ENCODE measurements around the gene CHCHD6. TPM values are rescaled to one million over a fixed set of nuclear protein-coding genes. Genes with fewer than 3 reads are reported as not detected.

CHCHD6 gene
- total RNA-seq, 4 donors from 2014 or later, result 2.0 to 11.5 (median 10.0) TPM

- TF ChIP-seq, protein P1, sequence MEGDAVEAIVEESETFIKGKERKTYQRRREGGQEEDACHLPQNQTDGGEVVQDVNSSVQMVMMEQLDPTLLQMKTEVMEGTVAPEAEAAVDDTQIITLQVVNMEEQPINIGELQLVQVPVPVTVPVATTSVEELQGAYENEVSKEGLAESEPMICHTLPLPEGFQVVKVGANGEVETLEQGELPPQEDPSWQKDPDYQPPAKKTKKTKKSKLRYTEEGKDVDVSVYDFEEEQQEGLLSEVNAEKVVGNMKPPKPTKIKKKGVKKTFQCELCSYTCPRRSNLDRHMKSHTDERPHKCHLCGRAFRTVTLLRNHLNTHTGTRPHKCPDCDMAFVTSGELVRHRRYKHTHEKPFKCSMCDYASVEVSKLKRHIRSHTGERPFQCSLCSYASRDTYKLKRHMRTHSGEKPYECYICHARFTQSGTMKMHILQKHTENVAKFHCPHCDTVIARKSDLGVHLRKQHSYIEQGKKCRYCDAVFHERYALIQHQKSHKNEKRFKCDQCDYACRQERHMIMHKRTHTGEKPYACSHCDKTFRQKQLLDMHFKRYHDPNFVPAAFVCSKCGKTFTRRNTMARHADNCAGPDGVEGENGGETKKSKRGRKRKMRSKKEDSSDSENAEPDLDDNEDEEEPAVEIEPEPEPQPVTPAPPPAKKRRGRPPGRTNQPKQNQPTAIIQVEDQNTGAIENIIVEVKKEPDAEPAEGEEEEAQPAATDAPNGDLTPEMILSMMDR (IDR thresholded peaks at IDR 0.05; ENCODE audit: low read depth), result no peak
Measured at GRCh38 chr3:126925411-126926171, 221.6 kb downstream of the CHCHD6 start.

GRCh38 chr3:126926684-126927400 is 222.8 kb downstream of the CHCHD6 start:
- TF ChIP-seq, protein P1 (IDR thresholded peaks at IDR 0.05; ENCODE audit: low read depth), result no peak

- TF ChIP-seq, protein P1 (IDR thresholded peaks at IDR 0.05; ENCODE audit: low read depth), result no peak
Measured at GRCh38 chr3:126927401-126927750, 223.3 kb downstream of the CHCHD6 start.

DNA sequence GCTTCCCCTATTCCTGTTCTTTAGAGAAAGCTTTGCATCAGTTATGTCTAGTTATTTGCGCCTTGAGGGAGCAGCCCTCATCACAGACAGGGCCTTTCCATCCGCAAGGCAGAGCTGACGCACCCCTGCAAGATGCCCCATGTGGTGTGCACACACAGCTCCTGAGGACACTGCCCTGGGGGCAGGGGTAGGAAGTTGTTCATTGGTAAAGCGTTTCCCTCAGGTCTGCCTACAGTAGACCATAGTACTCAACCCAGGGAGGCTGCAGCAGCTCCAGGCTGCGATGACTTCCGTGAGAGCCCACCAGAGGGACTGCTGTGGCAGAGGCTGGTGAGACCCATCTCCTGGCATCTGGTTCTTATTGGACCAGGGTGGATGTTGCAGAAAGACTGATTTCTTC is 223.8 kb downstream of the CHCHD6 start:
- TF ChIP-seq, protein P1 (IDR thresholded peaks at IDR 0.05; ENCODE audit: low read depth), result no peak

DNA sequence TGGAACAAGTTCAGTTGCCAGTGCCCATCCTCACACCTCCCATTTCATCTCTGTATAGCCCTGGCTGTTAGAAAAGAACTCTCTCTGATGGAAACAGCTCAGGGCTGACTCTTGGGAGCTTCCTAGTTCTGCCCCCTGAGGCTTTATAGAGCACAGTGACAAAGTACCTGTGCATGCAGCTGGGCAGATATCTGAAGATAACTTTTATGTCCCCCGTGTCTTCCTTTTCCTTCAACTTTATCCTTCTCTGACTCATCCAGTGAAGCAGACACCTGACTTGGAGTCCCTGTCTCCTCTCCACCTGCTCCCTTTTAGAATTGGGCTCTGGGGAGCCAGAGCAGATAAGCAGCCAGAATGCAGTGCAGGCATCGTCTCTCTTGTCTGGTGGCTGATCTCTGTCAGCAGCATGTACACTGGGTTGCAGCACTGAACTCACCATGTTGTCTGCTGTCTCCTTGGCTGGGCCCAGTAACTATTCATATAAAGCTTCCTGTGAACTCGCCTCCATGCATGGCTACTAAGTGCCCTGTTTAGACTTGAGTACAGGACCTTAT is 225.0 kb downstream of the CHCHD6 start:
- TF ChIP-seq, protein P1 (IDR thresholded peaks at IDR 0.05; ENCODE audit: low read depth), result no peak

DNA sequence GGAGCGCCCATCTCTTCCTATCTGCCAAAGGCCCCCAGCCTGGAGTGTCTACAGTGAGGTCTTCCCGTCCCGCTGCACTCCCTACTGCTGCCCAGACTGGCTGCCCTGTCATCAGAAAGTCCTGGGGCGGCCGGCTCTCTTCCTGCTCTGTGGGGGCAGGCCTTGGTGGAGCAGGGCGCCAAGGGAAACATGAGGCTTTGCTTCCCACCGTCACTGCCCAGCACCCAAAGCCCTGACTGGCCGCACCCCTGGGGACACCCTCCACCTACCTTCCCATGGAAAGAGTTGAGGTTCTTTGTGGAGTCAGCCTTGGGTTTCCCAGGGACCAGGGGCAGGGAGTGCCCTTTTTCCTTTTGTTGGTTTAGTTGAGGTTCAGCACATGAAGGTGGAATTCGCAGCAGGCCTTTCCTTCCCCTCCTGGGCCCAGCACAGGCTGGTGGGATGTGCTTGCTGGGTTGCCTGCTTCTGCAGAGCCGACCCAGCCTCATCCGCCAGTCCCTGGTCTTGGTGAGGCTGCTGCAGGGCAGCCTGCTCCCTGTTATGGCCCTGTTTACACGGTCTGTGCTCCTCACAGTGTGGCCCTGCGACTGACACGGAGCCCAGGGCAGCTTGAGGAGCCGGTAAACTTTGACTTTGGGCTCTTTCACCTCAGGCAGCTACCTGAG is 227.0 kb downstream of the CHCHD6 start:
- TF ChIP-seq, protein P1 (IDR thresholded peaks at IDR 0.05; ENCODE audit: low read depth), result no peak

DNA sequence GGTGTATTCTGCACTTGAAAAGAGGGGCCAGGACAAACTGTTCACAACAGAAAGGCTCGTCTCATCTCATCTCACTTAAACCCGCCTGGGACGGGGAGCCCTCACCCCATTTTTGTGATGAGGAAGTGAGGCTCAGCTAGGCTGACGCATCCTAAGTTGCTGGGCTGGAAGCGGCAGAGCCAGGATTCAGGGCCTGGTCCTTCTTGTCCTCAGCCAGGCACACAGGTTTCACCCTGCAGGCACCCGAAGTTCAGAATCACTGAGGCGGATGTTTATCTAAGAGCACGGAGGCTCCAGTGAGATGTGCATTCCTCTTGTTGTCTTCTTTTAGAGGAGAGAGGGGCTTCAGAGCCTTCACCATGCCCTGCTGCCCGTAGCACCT is 227.8 kb downstream of the CHCHD6 start:
- TF ChIP-seq, protein P1 (IDR thresholded peaks at IDR 0.05; ENCODE audit: low read depth), result no peak
